ENCODE data around the gene FOCAD.

DNA sequence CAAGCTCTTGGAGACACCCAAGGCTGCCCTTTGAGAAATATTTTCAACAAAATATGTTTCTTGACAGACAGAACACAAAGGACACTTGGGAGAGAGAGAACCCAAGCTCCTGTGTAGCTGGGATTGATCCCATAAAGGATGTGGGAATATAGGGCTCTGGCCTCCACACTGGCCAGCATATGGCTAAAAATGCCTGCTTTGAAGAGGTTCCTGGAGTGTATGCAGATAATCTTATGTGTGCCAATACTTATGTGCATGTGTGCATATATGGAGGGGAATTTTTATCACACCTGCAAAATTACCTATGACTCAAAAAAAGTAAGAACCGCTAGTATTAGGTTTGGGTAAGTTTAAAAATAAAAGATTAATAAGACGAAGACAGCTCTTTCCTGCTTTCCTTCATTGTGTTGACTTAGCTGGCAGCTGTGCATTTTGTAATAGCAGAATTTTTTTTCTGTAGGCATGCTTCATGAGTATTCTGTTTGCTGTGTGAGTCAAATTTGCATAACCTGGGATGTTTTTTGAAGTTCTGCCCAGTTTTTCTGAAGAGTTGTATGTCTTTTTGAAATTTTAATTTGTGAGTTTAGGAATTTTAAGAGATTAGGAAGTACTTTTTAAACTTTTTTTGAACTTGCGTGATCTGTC is 304.7 kb downstream of the FOCAD start:
- TF ChIP-seq EZH2 (IDR thresholded peaks at IDR 0.05; ENCODE audit: insufficient read depth, low read length) = no peak
- TF ChIP-seq, protein P1, sequence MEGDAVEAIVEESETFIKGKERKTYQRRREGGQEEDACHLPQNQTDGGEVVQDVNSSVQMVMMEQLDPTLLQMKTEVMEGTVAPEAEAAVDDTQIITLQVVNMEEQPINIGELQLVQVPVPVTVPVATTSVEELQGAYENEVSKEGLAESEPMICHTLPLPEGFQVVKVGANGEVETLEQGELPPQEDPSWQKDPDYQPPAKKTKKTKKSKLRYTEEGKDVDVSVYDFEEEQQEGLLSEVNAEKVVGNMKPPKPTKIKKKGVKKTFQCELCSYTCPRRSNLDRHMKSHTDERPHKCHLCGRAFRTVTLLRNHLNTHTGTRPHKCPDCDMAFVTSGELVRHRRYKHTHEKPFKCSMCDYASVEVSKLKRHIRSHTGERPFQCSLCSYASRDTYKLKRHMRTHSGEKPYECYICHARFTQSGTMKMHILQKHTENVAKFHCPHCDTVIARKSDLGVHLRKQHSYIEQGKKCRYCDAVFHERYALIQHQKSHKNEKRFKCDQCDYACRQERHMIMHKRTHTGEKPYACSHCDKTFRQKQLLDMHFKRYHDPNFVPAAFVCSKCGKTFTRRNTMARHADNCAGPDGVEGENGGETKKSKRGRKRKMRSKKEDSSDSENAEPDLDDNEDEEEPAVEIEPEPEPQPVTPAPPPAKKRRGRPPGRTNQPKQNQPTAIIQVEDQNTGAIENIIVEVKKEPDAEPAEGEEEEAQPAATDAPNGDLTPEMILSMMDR (IDR thresholded peaks at IDR 0.05; ENCODE audit: insufficient read depth, low read depth, low read length) = no peak
